BE2C (cell line): Measurements from ENCODE around the gene KIAA1671.

Experiments
- DNase-seq: peaks from one replicate; pipeline ENCODE4 v3.0.0-alpha.2; 2020
- H3K27me3 ChIP-seq: fragments of 250-450 bp; sonication (Bioruptor Pico); 2 replicates; pipeline ENCODE4 v1.5.1; 2020; ENCODE audit warnings: mild to moderate bottlenecking
- H3K36me3 ChIP-seq: fragments of 250-450 bp; sonication (Bioruptor Pico); 2 replicates; pipeline ENCODE4 v1.5.1; 2020; ENCODE audit warnings: mild to moderate bottlenecking
- H3K4me1 ChIP-seq: fragments of 250-450 bp; sonication (Bioruptor Pico); 2 replicates; pipeline ENCODE4 v1.5.1; 2020
- H3K4me3 ChIP-seq: 2 replicates; pipeline ENCODE4 v1.5.1; 2011; ENCODE audit warnings: low read depth, low read length
- H3K9me3 ChIP-seq: fragments of 250-450 bp; sonication (Bioruptor Pico); 2 replicates; pipeline ENCODE4 v1.5.1; 2020
- CTCF ChIP-seq: IDR thresholded peaks from 2 replicates; pipeline ENCODE4 v1.5.1; 2012; ENCODE audit warnings: mild to moderate bottlenecking, low read depth, low read length

Gene KIAA1671

GRCh38 chr22:25025491-25026400, 73.2 kb downstream of the KIAA1671 start:
- no peaks in the 10 kb centered on the region for H3K4me1 ChIP-seq
- no peaks in the 10 kb centered on the region for H3K9me3 ChIP-seq
- H3K27me3 ChIP-seq = no peaks in the 10 kb centered on the region
- TF ChIP-seq CTCF = no peak
- DNase-seq = no peak
- H3K4me3 ChIP-seq = no peak overlapping the region
- no peaks in the 10 kb centered on the region for H3K36me3 ChIP-seq

- H3K36me3 ChIP-seq = no peaks in the 10 kb centered on the region
- H3K4me3 ChIP-seq = no peak overlapping the region
- TF ChIP-seq CTCF = no peak
- DNase-seq = no peak
- H3K9me3 ChIP-seq = no peaks in the 10 kb centered on the region
- H3K4me1 ChIP-seq = no peaks in the 10 kb centered on the region
- H3K27me3 ChIP-seq = no peaks in the 10 kb centered on the region
These were observed 74.8 kb downstream of the KIAA1671 start for GRCh38 chr22:25027043-25027906.

GRCh38 chr22:25027959-25028840, 75.7 kb downstream of the KIAA1671 start:
- peak; percentile 83 for TF ChIP-seq CTCF
- Histone ChIP-seq H3K9me3 (no peaks in the 10 kb centered on the region), H3K27me3 (no peaks in the 10 kb centered on the region), H3K4me1 (no peaks in the 10 kb centered on the region), H3K4me3 (no peak overlapping the region), H3K36me3 (no peaks in the 10 kb centered on the region)
- DNase-seq = peak; percentile 77

- H3K36me3 ChIP-seq = no peaks in the 10 kb centered on the region; the same call in 1 of the 2 replicates
- no peaks in the 10 kb centered on the region for H3K9me3 ChIP-seq
- H3K27me3 ChIP-seq = no peaks in the 10 kb centered on the region
- DNase-seq = no peak
- no peaks in the 10 kb centered on the region for H3K4me1 ChIP-seq
- H3K4me3 ChIP-seq = no peak overlapping the region
- TF ChIP-seq CTCF = no peak
These were observed 76.3 kb downstream of the KIAA1671 start for GRCh38 chr22:25028841-25029141.

GRCh38 chr22:25029181-25029580, 76.7 kb downstream of the KIAA1671 start:
- DNase-seq = no peak
- no peaks in the 10 kb centered on the region for H3K9me3 ChIP-seq
- no peaks in the 10 kb centered on the region for H3K4me1 ChIP-seq
- H3K36me3 ChIP-seq = no peaks in the 10 kb centered on the region; the same call in 1 of the 2 replicates
- H3K27me3 ChIP-seq = no peaks in the 10 kb centered on the region
- H3K4me3 ChIP-seq = no peak overlapping the region
- no peak for TF ChIP-seq CTCF
